GM19099 (cell line): ENCODE results near the gene RALGAPB.

ENCODE experiments used
- POLR2A ChIP-seq: IDR thresholded peaks from 3 replicates; pipeline ENCODE4 v1.6.1; 2011; ENCODE audit warnings: low read depth; ENCODE audit not compliant: insufficient read length; ENCODE audit errors: extremely low read depth

RALGAPB gene

GRCh38 chr20:38604873-38605303 lies 132.2 kb downstream of the RALGAPB start:
- TF ChIP-seq POLR2A, result no peak

- TF ChIP-seq POLR2A, result no peak
These were observed 134.7 kb downstream of the RALGAPB start for GRCh38 chr20:38607351-38607750.

DNA sequence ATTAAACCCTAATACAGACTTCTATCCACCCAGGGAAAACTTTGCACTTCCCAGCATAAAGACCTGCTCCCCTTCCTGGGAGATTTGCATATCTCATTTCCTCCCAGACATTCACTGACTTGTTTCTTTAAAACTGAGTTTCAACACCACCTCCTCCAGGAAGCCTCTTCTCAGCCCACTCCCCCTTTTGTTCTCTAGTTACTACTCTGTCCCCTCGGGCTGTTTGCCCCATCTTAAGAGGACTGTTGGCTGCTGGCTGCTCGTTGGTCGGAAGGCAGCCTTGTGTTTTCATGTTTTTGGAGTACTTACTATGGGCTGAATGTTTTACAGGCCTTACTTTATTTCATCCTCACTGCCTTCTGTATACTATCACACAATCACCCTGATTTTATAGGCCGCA lies 135.5 kb downstream of the RALGAPB start:
- TF ChIP-seq POLR2A, result no peak

DNA sequence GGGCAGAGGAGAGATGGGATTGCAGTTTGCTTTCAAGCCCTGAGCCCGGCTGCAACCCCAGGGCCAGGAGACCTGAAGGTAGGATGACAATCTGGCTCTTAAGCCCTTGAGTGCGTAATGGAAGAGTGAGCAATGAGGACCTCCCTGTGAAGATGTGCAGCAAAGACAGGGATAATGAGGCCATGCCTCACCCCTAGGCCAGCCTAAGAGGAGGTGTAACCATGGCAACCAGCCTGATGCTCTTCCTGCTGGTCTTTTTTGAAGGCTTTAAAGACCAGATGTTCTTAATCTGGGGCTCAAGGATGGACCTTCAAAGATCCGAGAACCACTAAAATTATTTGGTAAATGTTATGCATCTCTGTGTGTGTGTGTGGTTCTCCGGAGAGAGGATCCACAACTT lies 137.2 kb downstream of the RALGAPB start:
- TF ChIP-seq POLR2A, result no peak

- TF ChIP-seq POLR2A, result no peak
These were observed 137.9 kb downstream of the RALGAPB start for GRCh38 chr20:38610521-38610920.

DNA sequence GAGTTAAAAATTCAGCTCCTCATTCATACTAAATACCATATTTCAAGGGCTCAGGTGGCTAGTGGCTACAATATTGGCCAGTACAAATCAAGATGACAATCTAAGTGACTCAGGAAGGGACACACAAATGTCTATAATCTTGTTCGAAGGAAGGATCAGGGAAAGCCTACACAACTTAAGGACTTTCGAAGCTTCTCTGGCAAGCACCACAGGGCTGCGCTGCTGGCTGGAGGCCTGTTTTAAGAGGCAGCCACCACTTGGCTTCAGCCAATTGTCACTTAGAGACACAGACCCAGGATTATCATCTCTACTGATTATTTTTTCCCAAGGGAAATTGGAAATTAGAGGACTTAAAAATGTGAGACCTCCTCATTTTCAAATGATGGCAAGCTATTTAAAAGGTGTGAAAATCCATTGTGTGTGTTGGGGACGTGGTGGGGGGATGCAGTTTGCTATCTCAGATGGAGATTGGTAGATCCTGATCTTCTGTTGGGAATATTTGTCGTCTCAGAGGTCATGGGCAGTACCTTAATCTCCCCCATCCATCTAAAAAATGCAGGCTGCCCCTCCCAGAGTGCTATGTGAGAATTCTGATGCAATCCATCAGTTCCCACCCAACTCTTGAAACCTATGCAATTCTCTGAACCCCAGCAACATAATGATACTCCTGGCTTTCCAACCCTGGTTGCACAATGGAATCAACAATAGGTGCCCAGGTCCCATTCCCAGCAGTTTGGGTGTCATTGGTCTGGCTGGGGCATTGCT lies 140.3 kb downstream of the RALGAPB start:
- TF ChIP-seq POLR2A, result no peak

- TF ChIP-seq POLR2A, result no peak
These were observed 142.6 kb downstream of the RALGAPB start for GRCh38 chr20:38615283-38615682.

- no peak for TF ChIP-seq POLR2A
These were observed 143.8 kb downstream of the RALGAPB start for GRCh38 chr20:38616457-38616856.

GRCh38 chr20:38617011-38617829 lies 144.6 kb downstream of the RALGAPB start:
- TF ChIP-seq POLR2A, result no peak

DNA sequence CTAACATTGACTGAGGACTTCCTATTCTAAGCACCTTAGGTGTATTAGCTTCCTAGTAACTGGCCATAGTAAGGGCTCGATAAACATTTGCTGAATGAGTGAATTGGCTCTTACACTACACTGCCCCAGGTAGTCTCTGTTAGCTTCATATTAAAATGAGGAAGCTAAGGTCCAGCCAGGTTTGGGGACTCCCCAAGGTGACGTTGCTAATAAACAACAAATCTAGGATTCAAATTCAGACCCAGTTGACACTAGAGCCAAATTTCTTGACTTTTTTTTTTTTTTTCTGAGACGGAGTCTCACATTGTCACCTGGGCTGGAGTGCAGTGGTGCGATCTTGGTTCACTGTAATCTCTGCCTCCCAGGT lies 145.2 kb downstream of the RALGAPB start:
- TF ChIP-seq POLR2A, result no peak

GRCh38 chr20:38620441-38620840 lies 147.8 kb downstream of the RALGAPB start:
- no peak for TF ChIP-seq POLR2A

- no peak for TF ChIP-seq POLR2A
These were observed 150.4 kb downstream of the RALGAPB start for GRCh38 chr20:38623061-38623460.

DNA sequence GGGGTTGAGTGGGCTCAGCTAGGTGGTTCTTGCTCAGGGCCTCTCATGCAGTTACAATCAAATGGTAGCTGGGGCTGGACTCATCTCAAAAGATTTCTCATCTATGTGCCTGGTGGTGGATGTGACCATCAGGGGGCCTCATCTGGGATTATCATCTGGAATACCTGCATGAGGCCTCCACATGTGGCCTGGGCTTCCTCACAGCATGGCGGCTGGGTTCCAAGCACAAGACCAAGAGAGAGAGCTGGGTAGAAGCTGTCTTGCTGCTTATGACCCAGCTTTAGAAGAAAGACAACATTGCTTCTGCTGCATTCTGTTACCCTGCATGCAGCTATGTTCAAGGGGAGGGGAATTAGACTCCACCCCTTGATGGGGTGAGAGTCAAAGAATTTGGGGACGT lies 151.4 kb downstream of the RALGAPB start:
- TF ChIP-seq POLR2A, result no peak

GRCh38 chr20:38625896-38626295 lies 153.3 kb downstream of the RALGAPB start:
- TF ChIP-seq POLR2A, result no peak

GRCh38 chr20:38626921-38627659 lies 154.4 kb downstream of the RALGAPB start:
- no peak for TF ChIP-seq POLR2A
